HepG2 (cell line): Measurements from ENCODE around the gene MYO5B. TPM values are rescaled to one million over a fixed set of nuclear protein-coding genes. Genes with fewer than 3 reads are reported as not detected.
"Not testable (repeated sequence)": the region's sequence is repeated elsewhere in the genome, so short reads cannot be mapped to it uniquely, and the experiment has no call there.

ENCODE experiments used
- ATAC-seq: fragments of 200-7000 bp; cut with Tn5 transposase; 3 replicates; pipeline ENCODE4 v1.9.1; 2020; ENCODE audit warnings: mild to moderate bottlenecking, moderate library complexity
- BruUV-seq: library from RNA; stranded (reverse); fragments of 400-500 nt; replicated peaks from 2 replicates; lab custom pipeline; 2021; lab: Mats Ljungman, UMichigan
- CTCF ChIA-PET: fragments of 300-600 bp; formaldehyde crosslinking; extraction: SDS; loops from one replicate; lab custom pipeline; 2021; ENCODE audit warnings: low total read pairs, inconsistent platforms, low intra/inter-chr PET ratio; lab: Yijun Ruan, JAX
- POLR2A ChIA-PET: fragments of 350-600 bp; sonication (Branson Sonifier 250); formaldehyde crosslinking; loops from one replicate; lab custom pipeline; 2020; ENCODE audit warnings: antibody characterized with exemption, inconsistent platforms; lab: Yijun Ruan, JAX
- DNase-seq: peaks from one replicate; pipeline ENCODE4 v3.0.0-alpha.2; 2015; ENCODE audit warnings: low spot score
- FAIRE-seq: peaks from 3 replicates; lab custom pipeline; 2011; peaks lifted over from hg19 to GRCh38; lab: Jason Lieb, UNC
- H2AFZ ChIP-seq: one replicate; pipeline ENCODE4 v1.6.1; 2011; ENCODE audit warnings: low read length, inconsistent platforms
- H3K27ac ChIP-seq: fragments of 300-600 bp; 3 replicates; pipeline ENCODE4 v1.8.0; 2011; ENCODE audit warnings: mixed run types, mild to moderate bottlenecking, mixed read lengths, low read length, inconsistent platforms; ENCODE audit not compliant: insufficient read depth; ENCODE audit errors: extremely low read length
- H3K27me3 ChIP-seq, 2 experiments: fragments of 200-600 bp in 1 of 2; 2 replicates in 1 of 2; 3 replicates in 1 of 2; pipeline versions ENCODE4 v1.6.0 to v1.8.0; 2011; ENCODE audit warnings: low read length in 2 of 2, mild to moderate bottlenecking in 2 of 2, moderate library complexity in 2 of 2, inconsistent platforms in 1 of 2; ENCODE audit not compliant: insufficient read depth in 2 of 2, control insufficient read depth in 1 of 2
- H3K36me3 ChIP-seq, 2 experiments: fragments of 200-600 bp in 1 of 2; replicated peaks in 1 of 2; 2 replicates in 1 of 2; 3 replicates in 1 of 2; pipeline versions ENCODE4 v1.5.1 to v1.8.0; 2011; ENCODE audit warnings: low read length in 2 of 2, inconsistent platforms in 1 of 2; ENCODE audit not compliant: insufficient read depth in 2 of 2, control insufficient read depth in 1 of 2
- H3K4me1 ChIP-seq: 2 replicates; pipeline ENCODE4 v1.5.1; 2012; ENCODE audit warnings: low read length, inconsistent platforms; ENCODE audit not compliant: insufficient read depth
- H3K4me2 ChIP-seq: 2 replicates; pipeline ENCODE4 v1.6.0; 2011; ENCODE audit warnings: low read depth, low read length, inconsistent platforms
- H3K4me3 ChIP-seq, 3 experiments: fragments of 200-600 bp in 1 of 3; sonication (generic), shearing (Covaris generic) in 1 of 3; replicated peaks in 1 of 3; 2 replicates each; pipeline ENCODE4 v1.5.1; 2011 to 2016; ENCODE audit warnings: low read length in 3 of 3, inconsistent platforms in 2 of 3, low read depth in 2 of 3, mild to moderate bottlenecking in 2 of 3, control low read depth in 1 of 3, mixed read lengths in 1 of 3; ENCODE audit not compliant: insufficient read depth in 1 of 3
- H3K79me2 ChIP-seq: one replicate; pipeline ENCODE4 v1.6.1; 2011; ENCODE audit warnings: low read length, inconsistent platforms; ENCODE audit not compliant: insufficient read depth
- H3K9ac ChIP-seq: 2 replicates; pipeline ENCODE4 v1.6.0; 2011; ENCODE audit warnings: mild to moderate bottlenecking, low read depth, low read length, inconsistent platforms; ENCODE audit not compliant: insufficient read depth
- H3K9me3 ChIP-seq: 2 replicates; pipeline ENCODE4 v1.5.1; 2012; ENCODE audit warnings: mild to moderate bottlenecking, low read length
- H4K20me1 ChIP-seq: 2 replicates; pipeline ENCODE4 v1.6.0; 2011; ENCODE audit warnings: inconsistent platforms, mild to moderate bottlenecking, low read length, moderate library complexity; ENCODE audit not compliant: insufficient read depth
- ARID5B ChIP-seq: IDR thresholded peaks from 2 replicates; pipeline ENCODE4 v1.4.0; 2020; ENCODE audit warnings: mild to moderate bottlenecking, missing genetic modification reagents
- EP300 ChIP-seq, 3 experiments: sonication (generic) in 1 of 3; formaldehyde crosslinking in 1 of 3; IDR thresholded peaks; 2 replicates each; pipeline versions ENCODE4 v1.5.1 to v1.6.1; 2011 to 2020; ENCODE audit warnings: low read depth in 2 of 3, low read length in 2 of 3, borderline replicate concordance in 1 of 3, improper control_type of control experiment in 1 of 3, mild to moderate bottlenecking in 1 of 3, missing genetic modification reagents in 1 of 3, moderate library complexity in 1 of 3
- HNF4A ChIP-seq: sonication (generic); formaldehyde crosslinking; IDR thresholded peaks from 2 replicates; pipeline ENCODE4 v1.4.0; 2020; ENCODE audit warnings: missing genetic modification reagents
- NCOA2 ChIP-seq: sonication (generic); formaldehyde crosslinking; IDR thresholded peaks from 2 replicates; pipeline ENCODE4 v1.8.0; 2022; ENCODE audit warnings: inconsistent platforms
- NCOR1 ChIP-seq: fragments of 200-600 bp; sonication (generic); IDR thresholded peaks from 2 replicates; pipeline ENCODE4 v1.7.0; 2017; ENCODE audit warnings: antibody characterized with exemption, low read length, borderline replicate concordance
- NR2F1 ChIP-seq, 2 experiments: fragments of 450-650 bp in 1 of 2; formaldehyde crosslinking in 1 of 2; IDR thresholded peaks; 2 replicates each; pipeline versions ENCODE4 v1.5.0 to v1.6.1; 2016 to 2020; ENCODE audit warnings: mild to moderate bottlenecking in 1 of 2, missing compliant biosample characterization in 1 of 2, missing genetic modification reagents in 1 of 2, moderate library complexity in 1 of 2
- NR2F6 ChIP-seq, 2 experiments: IDR thresholded peaks; 2 replicates each; pipeline ENCODE4 v1.6.1; 2016; ENCODE audit warnings: antibody characterized with exemption in 1 of 2, mild to moderate bottlenecking in 1 of 2
- RARA ChIP-seq: IDR thresholded peaks from 2 replicates; pipeline ENCODE4 v1.6.1; 2016; ENCODE audit warnings: missing genetic modification reagents, missing compliant biosample characterization
- RCOR2 ChIP-seq: IDR thresholded peaks from 2 replicates; pipeline ENCODE4 v1.6.1; 2016; ENCODE audit warnings: missing biosample characterization, missing genetic modification reagents
- SOX6 ChIP-seq, 2 experiments: fragments of 450-650 bp in 1 of 2; sonication (generic) in 1 of 2; formaldehyde crosslinking in 1 of 2; IDR thresholded peaks; 2 replicates each; pipeline versions ENCODE4 v1.4.0 to v1.6.1; 2017 to 2020; ENCODE audit warnings: antibody characterized with exemption in 1 of 2, mild to moderate bottlenecking in 1 of 2, missing genetic modification reagents in 1 of 2
- TFE3 ChIP-seq: IDR thresholded peaks from 2 replicates; pipeline ENCODE4 v1.6.1; 2016
- ZMYM2 ChIP-seq: sonication (generic); formaldehyde crosslinking; IDR thresholded peaks from 2 replicates; pipeline ENCODE4 v1.8.0; 2022; ENCODE audit warnings: mild to moderate bottlenecking, missing genetic modification reagents
- ZNF280D ChIP-seq: sonication (generic); formaldehyde crosslinking; IDR thresholded peaks from 2 replicates; pipeline ENCODE4 v1.5.1; 2020; ENCODE audit warnings: mild to moderate bottlenecking, missing genetic modification reagents
- WGBS: methylation state at CpG from one replicate; pipeline ENCODE4 v1.1.6; 2017; ENCODE audit warnings: low lambda C conversion rate; 5-methylcytosine and 5-hydroxymethylcytosine counted together
- in situ Hi-C: cut with HindIII; loops from 2 replicates; pipeline ENCODE4 v1.10.0; 2017; ENCODE audit warnings: low pct_unique_long_range_greater_than_20kb; ENCODE audit not compliant: extremely low pct_ligation_motif_present
- intact Hi-C: fragments of 100-400 bp; cut with micrococcal nuclease; formaldehyde crosslinking; loops from one replicate; pipeline ENCODE4 v1.10.0; 2022; ENCODE audit not compliant: unreplicated experiment
- polyA plus RNA-seq, 8 experiments: library from polyadenylated mRNA; depleted of rRNA in 3 of 8; stranded (reverse) in 7 of 8; unstranded in 1 of 8; fragments of >200 nt; fragmentation: Illumina TruSeq in 4 of 8; extraction: Trizol in 4 of 8; gene quantifications; 2 replicates each; pipeline versions ENCODE4 v1.2.1 to v1.2.3, GENCODE V29; 2011 to 2016; ENCODE audit warnings: low read depth in 4 of 8, missing spikeins in 1 of 8, mixed read lengths in 1 of 8; ENCODE audit not compliant: insufficient read depth in 1 of 8
- total RNA-seq, 5 experiments: library from RNA; depleted of rRNA; stranded (reverse); fragments of >200 nt; fragmentation: Illumina TruSeq; extraction: Trizol; gene quantifications; 2 replicates each; pipeline ENCODE4 v1.2.3, GENCODE V29; 2016; ENCODE audit warnings: low read depth in 1 of 5

Gene MYO5B
- total and polyA plus RNA-seq, 2 of the 13 experiments (the other 11 are each of a cell fraction or from before 2014, with no cell fraction given) = 13.1 to 24.0 TPM

GRCh38 chr18:49808553-49809191 is 386.3 kb downstream of the MYO5B start:
- FAIRE-seq; intact Hi-C loops; BruUV-seq; H3K4me2 ChIP-seq; CTCF ChIA-PET; H3K36me3 ChIP-seq; DNase-seq; H2AFZ ChIP-seq; H4K20me1 ChIP-seq; H3K9ac ChIP-seq; H3K27ac ChIP-seq; H3K27me3 ChIP-seq; ATAC-seq; in situ Hi-C loops; POLR2A ChIA-PET; H3K9me3 ChIP-seq; H3K4me3 ChIP-seq; TF ChIP-seq EP300 (CRISPR knock-in tag; IDR thresholded peaks at IDR 0.05; ENCODE audit: borderline replicate concordance); SOX6 (IDR thresholded peaks at IDR 0.05): not testable (repeated sequence)
- 91% methylated on average over 10 of the region's 10 CpGs for WGBS
- peaks cover 91% of the 10 kb centered on the region for H3K79me2 ChIP-seq
- H3K4me1 ChIP-seq = peaks cover 46% of the 10 kb centered on the region
- peak in 1 of 2 experiments; percentile 12; a peak in 1 of 4 replicates for TF ChIP-seq EP300 (IDR thresholded peaks at IDR 0.05; ENCODE audit: low read depth in 2 of 2, low read length in 2 of 2)
- peak; percentile 30; the same call in 1 of the 2 replicates for TF ChIP-seq NR2F6 (IDR thresholded peaks at IDR 0.05)
- 0 out of 2 replicates have a peak, but pooled peaks have one; percentile 14 for TF ChIP-seq NR2F6 (CRISPR knock-in tag; IDR thresholded peaks at IDR 0.05)
- TF ChIP-seq RCOR2 = 0 out of 2 replicates have a peak, but pooled peaks have one; percentile 27
- TF ChIP-seq TFE3 (CRISPR knock-in tag) = 0 out of 2 replicates have a peak, but pooled peaks have one; percentile 45
- TF ChIP-seq SOX6 (CRISPR knock-in tag; IDR thresholded peaks at IDR 0.05) = peak; percentile 34; the same call in 1 of the 2 replicates
- TF ChIP-seq NCOA2 (CRISPR knock-in tag) = peak; percentile 32; the same call in 1 of the 2 replicates
- TF ChIP-seq ARID5B (CRISPR knock-in tag) = peak; percentile 49
- TF ChIP-seq ZNF280D = 0 out of 2 replicates have a peak, but pooled peaks have one; percentile 32
- TF ChIP-seq RARA (CRISPR knock-in tag) = 0 out of 2 replicates have a peak, but pooled peaks have one; percentile 7
- peak; percentile 77 for TF ChIP-seq HNF4A
- peak; percentile 55; the same call in 1 of the 2 replicates for TF ChIP-seq ZMYM2 (CRISPR knock-in tag)
- TF ChIP-seq NR2F1 (CRISPR knock-in tag; IDR thresholded peaks at IDR 0.05) = peak in 1 of 2 experiments; percentile 68; a peak in 2 of 4 replicates
- peak; percentile 55; the same call in 1 of the 2 replicates for TF ChIP-seq NCOR1
